ENCODE results near the gene ADGRB3. TPM values are rescaled to one million over a fixed set of nuclear protein-coding genes. Genes with fewer than 3 reads are reported as not detected.

ADGRB3 gene
- total and polyA plus RNA-seq, 4 donors: 0.21 to 2.3 (median 0.48) TPM

DNA sequence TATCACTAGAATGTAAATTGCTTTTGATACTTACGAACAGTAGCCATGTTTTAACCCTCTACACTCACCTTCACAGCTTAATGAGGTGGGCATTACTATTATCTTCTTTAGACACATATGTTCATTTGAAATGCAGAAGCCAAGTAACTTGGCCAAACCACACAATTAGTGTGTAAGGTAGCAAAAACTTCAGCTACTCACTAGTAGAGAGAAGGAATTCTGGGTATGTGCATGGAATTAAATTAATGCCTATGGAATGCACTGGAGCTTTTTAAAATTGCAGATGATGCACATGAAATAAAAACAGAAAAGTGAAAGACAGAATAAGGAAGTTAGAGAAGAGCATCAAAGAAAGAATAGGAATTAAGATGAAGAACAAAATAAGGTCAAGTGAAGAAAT, 494.0 kb downstream of the ADGRB3 start:
- Histone ChIP-seq H3K4me3 (ENCODE audit: low read depth in 1 of 3, low read length in 3 of 3) (no peak overlapping the region), H3K9me3 (ENCODE audit: control insufficient read depth in 4 of 4, low read length in 3 of 4) (no peaks in the 10 kb centered on the region), H3K36me3 (ENCODE audit: control insufficient read depth in 4 of 4, insufficient read depth in 3 of 4, low read depth in 1 of 4, low read length in 3 of 4) (no peaks in the 10 kb centered on the region), H3K27ac (ENCODE audit: low read depth in 1 of 2, low read length in 2 of 2) (no peak overlapping the region), H3K27me3 (ENCODE audit: control insufficient read depth in 4 of 4, insufficient read depth in 4 of 4, low read length in 3 of 4) (no peaks in the 10 kb centered on the region), H3K4me1 (ENCODE audit: control insufficient read depth in 4 of 4, insufficient read depth in 4 of 4, low read length in 3 of 4) (no peaks in the 10 kb centered on the region), H3K9ac (ENCODE audit: low read depth in 1 of 2, low read length in 2 of 2) (no peak overlapping the region)
- TF ChIP-seq FOXA1 (IDR thresholded peaks at IDR 0.05): no peak
- no peak for TF ChIP-seq RXRA (IDR thresholded peaks at IDR 0.05)
- TF ChIP-seq EGR1 (IDR thresholded peaks at IDR 0.05; ENCODE audit: low read depth in 2 of 2): no peak
- TF ChIP-seq, protein P1, sequence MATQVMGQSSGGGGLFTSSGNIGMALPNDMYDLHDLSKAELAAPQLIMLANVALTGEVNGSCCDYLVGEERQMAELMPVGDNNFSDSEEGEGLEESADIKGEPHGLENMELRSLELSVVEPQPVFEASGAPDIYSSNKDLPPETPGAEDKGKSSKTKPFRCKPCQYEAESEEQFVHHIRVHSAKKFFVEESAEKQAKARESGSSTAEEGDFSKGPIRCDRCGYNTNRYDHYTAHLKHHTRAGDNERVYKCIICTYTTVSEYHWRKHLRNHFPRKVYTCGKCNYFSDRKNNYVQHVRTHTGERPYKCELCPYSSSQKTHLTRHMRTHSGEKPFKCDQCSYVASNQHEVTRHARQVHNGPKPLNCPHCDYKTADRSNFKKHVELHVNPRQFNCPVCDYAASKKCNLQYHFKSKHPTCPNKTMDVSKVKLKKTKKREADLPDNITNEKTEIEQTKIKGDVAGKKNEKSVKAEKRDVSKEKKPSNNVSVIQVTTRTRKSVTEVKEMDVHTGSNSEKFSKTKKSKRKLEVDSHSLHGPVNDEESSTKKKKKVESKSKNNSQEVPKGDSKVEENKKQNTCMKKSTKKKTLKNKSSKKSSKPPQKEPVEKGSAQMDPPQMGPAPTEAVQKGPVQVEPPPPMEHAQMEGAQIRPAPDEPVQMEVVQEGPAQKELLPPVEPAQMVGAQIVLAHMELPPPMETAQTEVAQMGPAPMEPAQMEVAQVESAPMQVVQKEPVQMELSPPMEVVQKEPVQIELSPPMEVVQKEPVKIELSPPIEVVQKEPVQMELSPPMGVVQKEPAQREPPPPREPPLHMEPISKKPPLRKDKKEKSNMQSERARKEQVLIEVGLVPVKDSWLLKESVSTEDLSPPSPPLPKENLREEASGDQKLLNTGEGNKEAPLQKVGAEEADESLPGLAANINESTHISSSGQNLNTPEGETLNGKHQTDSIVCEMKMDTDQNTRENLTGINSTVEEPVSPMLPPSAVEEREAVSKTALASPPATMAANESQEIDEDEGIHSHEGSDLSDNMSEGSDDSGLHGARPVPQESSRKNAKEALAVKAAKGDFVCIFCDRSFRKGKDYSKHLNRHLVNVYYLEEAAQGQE (IDR thresholded peaks at IDR 0.05): no peak
- TF ChIP-seq HNF4A (conservative IDR thresholded peaks at IDR 0.05): no peak
- WGBS: 39% methylated on average over 1 of the region's 1 CpG
- DNase-seq (ENCODE audit: low spot score): no peak

DNA sequence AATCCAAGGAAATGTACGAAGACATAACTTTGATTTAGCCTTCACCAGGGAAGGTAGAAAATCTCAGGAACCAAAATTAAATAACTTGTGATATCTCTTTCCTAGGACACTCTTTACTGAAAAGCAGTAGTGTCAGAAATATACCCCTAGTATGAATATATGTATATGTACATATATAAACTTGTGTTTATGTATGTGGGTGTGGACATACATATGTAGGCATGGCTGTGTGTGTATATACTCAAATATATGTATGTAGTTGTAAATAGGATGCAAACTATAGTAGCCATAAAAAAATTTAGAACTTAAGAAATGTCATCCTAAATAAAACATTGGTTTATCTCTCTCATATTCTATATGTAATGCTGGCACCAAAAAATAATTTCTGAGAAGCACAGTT, 500.8 kb downstream of the ADGRB3 start:
- TF ChIP-seq GABPA (IDR thresholded peaks at IDR 0.05 in 1 of 2, conservative IDR thresholded peaks at IDR 0.05 in 1 of 2): no peak
- TF ChIP-seq FOXA2 (IDR thresholded peaks at IDR 0.05): no peak
- WGBS: 45% methylated on average over 1 of the region's 1 CpG
- no peaks in the 10 kb centered on the region for H3K36me3 ChIP-seq (ENCODE audit: control insufficient read depth in 4 of 4, insufficient read depth in 3 of 4, low read depth in 1 of 4, low read length in 3 of 4)

DNA sequence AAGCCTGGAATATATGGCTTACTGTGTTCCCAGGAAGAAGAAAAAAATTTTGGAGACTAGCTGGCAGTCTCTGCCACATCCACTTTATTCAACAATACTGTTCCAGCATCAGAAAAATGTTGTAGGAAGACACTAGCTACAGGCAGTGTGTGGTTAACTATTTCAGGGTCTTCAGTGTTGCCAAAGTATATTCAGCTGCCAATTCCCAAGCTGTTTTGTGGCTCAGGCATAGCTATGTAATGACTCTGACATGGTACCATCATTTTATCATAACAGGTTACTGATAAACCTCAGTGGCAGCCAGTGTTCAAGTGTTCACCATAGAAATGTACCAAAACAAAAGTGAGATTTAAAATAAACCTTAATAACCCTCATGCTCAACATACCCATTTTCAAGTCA, 503.1 kb downstream of the ADGRB3 start:
- TF ChIP-seq HNF4G (IDR thresholded peaks at IDR 0.05) (no peak), HNF4A (conservative IDR thresholded peaks at IDR 0.05) (no peak)
- no peak for DNase-seq (ENCODE audit: low spot score)
- no peaks in the 10 kb centered on the region for H3K36me3 ChIP-seq (ENCODE audit: control insufficient read depth in 4 of 4, insufficient read depth in 3 of 4, low read depth in 1 of 4, low read length in 3 of 4)

More for the DNA sequence above, 500.8 kb downstream of the ADGRB3 start:
- Histone ChIP-seq H3K27ac (ENCODE audit: low read depth in 1 of 2, low read length in 2 of 2) (no peak overlapping the region), H3K4me1 (ENCODE audit: control insufficient read depth in 4 of 4, insufficient read depth in 4 of 4, low read length in 3 of 4) (no peaks in the 10 kb centered on the region), H3K27me3 (ENCODE audit: control insufficient read depth in 4 of 4, insufficient read depth in 4 of 4, low read length in 3 of 4) (no peaks in the 10 kb centered on the region), H3K9me3 (ENCODE audit: control insufficient read depth in 4 of 4, low read length in 3 of 4) (no peaks in the 10 kb centered on the region), H3K9ac (ENCODE audit: low read depth in 1 of 2, low read length in 2 of 2) (no peak overlapping the region), H3K4me3 (ENCODE audit: low read depth in 1 of 3, low read length in 3 of 3) (no peak overlapping the region)
- DNase-seq (ENCODE audit: low spot score): no peak

DNA sequence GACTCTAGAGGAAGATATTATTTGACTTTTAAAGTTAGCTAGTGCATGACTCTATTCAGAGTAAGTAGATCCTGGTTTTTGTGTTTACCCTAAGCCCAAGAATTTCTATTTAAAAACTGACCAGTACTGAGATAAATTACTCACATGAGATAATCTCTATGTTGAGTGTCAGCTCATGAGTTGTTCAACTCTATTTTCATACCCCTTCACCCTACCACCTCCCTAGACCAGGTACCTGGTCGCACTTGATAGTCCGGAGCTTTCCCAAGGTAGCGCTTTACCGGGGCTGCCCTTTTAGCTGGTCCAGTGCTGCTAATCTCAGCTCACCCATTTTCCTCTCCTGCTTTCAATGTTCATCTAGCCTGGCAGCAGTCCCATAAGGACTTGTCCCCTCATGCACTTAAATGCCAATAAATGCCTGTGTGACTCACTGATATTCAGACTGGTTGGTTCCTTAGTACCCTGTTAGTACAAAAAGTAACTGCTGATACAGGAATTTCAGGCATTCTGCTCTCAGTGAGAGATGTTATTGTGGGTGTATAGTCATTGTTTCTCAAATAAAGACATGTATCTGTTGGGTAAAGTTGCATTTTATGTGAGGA, 503.9 kb downstream of the ADGRB3 start:
- Histone ChIP-seq H3K4me1 (ENCODE audit: control insufficient read depth in 4 of 4, insufficient read depth in 4 of 4, low read length in 3 of 4) (no peaks in the 10 kb centered on the region), H3K9me3 (ENCODE audit: control insufficient read depth in 4 of 4, low read length in 3 of 4) (no peaks in the 10 kb centered on the region), H3K4me3 (ENCODE audit: low read depth in 1 of 3, low read length in 3 of 3) (no peak overlapping the region), H3K36me3 (ENCODE audit: control insufficient read depth in 4 of 4, insufficient read depth in 3 of 4, low read depth in 1 of 4, low read length in 3 of 4) (no peaks in the 10 kb centered on the region), H3K27ac (ENCODE audit: low read depth in 1 of 2, low read length in 2 of 2) (no peak overlapping the region), H3K27me3 (ENCODE audit: control insufficient read depth in 4 of 4, insufficient read depth in 4 of 4, low read length in 3 of 4) (no peaks in the 10 kb centered on the region), H3K9ac (ENCODE audit: low read depth in 1 of 2, low read length in 2 of 2) (no peak overlapping the region)
- DNase-seq (ENCODE audit: low spot score): no peak
- no peak for TF ChIP-seq NR2F2 (IDR thresholded peaks at IDR 0.05)
- TF ChIP-seq RAD21 (IDR thresholded peaks at IDR 0.05): no peak
- no peak for TF ChIP-seq JUND (IDR thresholded peaks at IDR 0.05)
- no peak for TF ChIP-seq FOXA2 (IDR thresholded peaks at IDR 0.05)
- no peak for TF ChIP-seq TAF1 (conservative IDR thresholded peaks at IDR 0.05)
- no peak for TF ChIP-seq GABPA (IDR thresholded peaks at IDR 0.05 in 1 of 2, conservative IDR thresholded peaks at IDR 0.05 in 1 of 2)
- 89% methylated on average over 4 of the region's 4 CpGs for WGBS

More for the DNA sequence above, 503.1 kb downstream of the ADGRB3 start:
- H3K4me3 ChIP-seq (ENCODE audit: low read depth in 1 of 3, low read length in 3 of 3): no peak overlapping the region
- no peak overlapping the region for H3K9ac ChIP-seq (ENCODE audit: low read depth in 1 of 2, low read length in 2 of 2)
- no peak overlapping the region for H3K27ac ChIP-seq (ENCODE audit: low read depth in 1 of 2, low read length in 2 of 2)
- H3K4me1 ChIP-seq (ENCODE audit: control insufficient read depth in 4 of 4, insufficient read depth in 4 of 4, low read length in 3 of 4): no peaks in the 10 kb centered on the region
- no peaks in the 10 kb centered on the region for H3K9me3 ChIP-seq (ENCODE audit: control insufficient read depth in 4 of 4, low read length in 3 of 4)
- H3K27me3 ChIP-seq (ENCODE audit: control insufficient read depth in 4 of 4, insufficient read depth in 4 of 4, low read length in 3 of 4): no peaks in the 10 kb centered on the region
